GM23248 (cell line): Measurements from ENCODE around the gene SH3YL1.

ENCODE experiments used
- EZH2 ChIP-seq: fragments of 200-600 bp; sonication (generic); IDR thresholded peaks from 2 replicates; pipeline ENCODE4 v1.6.1; 2018; ENCODE audit warnings: antibody characterized with exemption, mild to moderate bottlenecking; ENCODE audit not compliant: insufficient read depth, poor library complexity, severe bottlenecking
- EZH2phosphoT487 ChIP-seq: fragments of 200-600 bp; sonication (generic); IDR thresholded peaks from 2 replicates; pipeline ENCODE4 v1.6.1; 2018; ENCODE audit warnings: antibody characterized with exemption, moderate library complexity, mild to moderate bottlenecking, low read depth; ENCODE audit not compliant: insufficient read depth

- no peak for TF ChIP-seq EZH2
- no peak for TF ChIP-seq EZH2phosphoT487
Observed at GRCh38 chr2:282371-283263, 18.8 kb upstream of the SH3YL1 start.
